Esophagus squamous epithelium (tissue), 5 donors: ENCODE results near the gene DENND2A. TPM values are rescaled to one million over a fixed set of nuclear protein-coding genes. Genes with fewer than 3 reads are reported as not detected.
A peak's percentile ranks its signal among the peaks of the same experiment; 100 is the strongest.
"Not testable (repeated sequence)": the region's sequence is repeated elsewhere in the genome, so short reads cannot be mapped to it uniquely, and the experiment has no call there.

Source experiments
- DNase-seq: peaks from one replicate; lab custom pipeline; 2025; lab: John Stamatoyannopoulos, UW
- H3K27ac ChIP-seq, 4 donors: fragments of 200-600 bp; sonication (generic); one replicate each; pipeline ENCODE4 v1.5.1; 2016 to 2019; ENCODE audit warnings: mild to moderate bottlenecking in 1 of 4
- H3K27me3 ChIP-seq, 4 donors: fragments of 200-600 bp; sonication (generic); 1 replicate in 3 of 4; 2 replicates in 1 of 4; pipeline versions ENCODE4 v1.5.1 to v1.6.0; 2017 to 2021; ENCODE audit warnings: antibody characterized with exemption in 1 of 4
- H3K36me3 ChIP-seq, 3 donors: fragments of 200-600 bp; sonication (generic); one replicate each; pipeline ENCODE4 v1.5.1; 2016 to 2019
- H3K4me1 ChIP-seq, 3 donors: fragments of 200-600 bp; sonication (generic); one replicate each; pipeline ENCODE4 v1.5.1; 2017 to 2019
- H3K4me3 ChIP-seq, 4 donors: fragments of 200-600 bp; sonication (generic); 1 replicate in 3 of 4; 2 replicates in 1 of 4; pipeline ENCODE4 v1.5.1; 2016 to 2019; ENCODE audit warnings: mild to moderate bottlenecking in 2 of 4, moderate library complexity in 1 of 4
- H3K9me3 ChIP-seq, 3 donors: fragments of 200-600 bp; sonication (generic); one replicate each; pipeline ENCODE4 v1.5.1; 2016 to 2019
- POLR2A ChIP-seq, 4 donors: fragments of 450-650 bp; IDR thresholded peaks; one replicate each; pipeline ENCODE4 v1.6.1; 2017; ENCODE audit warnings: antibody characterized with exemption in 4 of 4, mild to moderate bottlenecking in 4 of 4, moderate library complexity in 3 of 4
- WGBS, 2 donors: methylation state at CpG; one replicate each; pipeline ENCODE4 v1.1.5; 2018; 5-methylcytosine and 5-hydroxymethylcytosine counted together
- intact Hi-C: fragments of 100-400 bp; cut with DNase I; formaldehyde crosslinking; loops from one replicate; pipeline ENCODE4 v1.15.0; 2022
- total RNA-seq, 4 donors: library from RNA; depleted of rRNA; stranded (reverse); fragments of >200 nt; gene quantifications; one replicate each; pipeline ENCODE4 v1.1.0, GENCODE V29; 2016
- TF ChIP-seq, protein P1 (sequence below), 6 experiments: fragments of 450-650 bp in 4 of 6; fragments of 200-600 bp in 2 of 6; sonication (generic) in 2 of 6; IDR thresholded peaks; one replicate each; pipeline ENCODE4 v1.5.1; 2016 to 2019; ENCODE audit warnings: antibody characterized with exemption in 6 of 6, mild to moderate bottlenecking in 4 of 6, moderate library complexity in 4 of 6
- donor health status: DM: yes; HTN: yes; CAD: no.

DENND2A gene
- total RNA-seq, 4 donors from 2014 or later: 0.92 to 11.1 (median 1.9) TPM

DNA sequence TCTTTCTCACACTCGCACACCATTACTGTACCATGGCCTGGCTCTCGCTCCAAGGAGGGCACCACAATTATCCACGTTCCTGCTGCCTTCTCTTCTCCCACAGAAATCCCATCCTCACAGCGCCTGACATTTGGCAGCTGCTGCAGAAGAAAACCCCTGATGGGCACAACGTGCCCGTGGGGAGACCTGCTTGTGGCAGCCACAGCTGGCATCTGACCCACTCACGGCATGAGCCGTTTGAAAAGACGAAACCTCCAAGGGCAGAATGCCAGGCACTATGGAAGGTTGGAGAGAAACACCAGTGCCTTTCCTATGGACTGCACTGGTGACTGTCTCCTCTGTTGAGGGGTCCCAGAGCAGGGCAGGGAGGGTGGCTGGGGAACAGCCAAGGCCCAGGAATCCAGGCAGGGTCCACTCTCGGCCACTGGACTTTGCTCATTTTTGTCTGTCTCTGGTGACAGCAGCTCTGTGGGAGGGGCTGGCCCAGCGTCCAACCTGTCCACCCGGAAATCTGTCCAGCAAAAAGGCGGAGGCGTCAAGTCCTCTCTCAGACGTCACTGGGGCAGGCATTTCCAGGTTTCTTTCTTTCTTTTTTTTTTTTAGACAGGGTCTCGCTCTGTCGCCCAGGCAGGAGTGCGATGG is 100.4 kb downstream of the DENND2A start:
- 73 to 82% methylated on average over 12 to 17 of the region's 18 CpGs for WGBS, 2 donors
- Histone ChIP-seq H3K27ac (peak overlapping the region in 3 of 4 donors; percentile 14 to 86 (median 76)), H3K36me3 (peaks cover 0 to 14% (median 0%) of the 10 kb centered on the region in 3 donors), H3K9me3 (no peaks in the 10 kb centered on the region), H3K4me3 (no peak overlapping the region), H3K27me3 (no peaks in the 10 kb centered on the region), H3K4me1 (peaks cover 7 to 41% (median 14%) of the 10 kb centered on the region in 3 donors)
- TF ChIP-seq, protein P1, sequence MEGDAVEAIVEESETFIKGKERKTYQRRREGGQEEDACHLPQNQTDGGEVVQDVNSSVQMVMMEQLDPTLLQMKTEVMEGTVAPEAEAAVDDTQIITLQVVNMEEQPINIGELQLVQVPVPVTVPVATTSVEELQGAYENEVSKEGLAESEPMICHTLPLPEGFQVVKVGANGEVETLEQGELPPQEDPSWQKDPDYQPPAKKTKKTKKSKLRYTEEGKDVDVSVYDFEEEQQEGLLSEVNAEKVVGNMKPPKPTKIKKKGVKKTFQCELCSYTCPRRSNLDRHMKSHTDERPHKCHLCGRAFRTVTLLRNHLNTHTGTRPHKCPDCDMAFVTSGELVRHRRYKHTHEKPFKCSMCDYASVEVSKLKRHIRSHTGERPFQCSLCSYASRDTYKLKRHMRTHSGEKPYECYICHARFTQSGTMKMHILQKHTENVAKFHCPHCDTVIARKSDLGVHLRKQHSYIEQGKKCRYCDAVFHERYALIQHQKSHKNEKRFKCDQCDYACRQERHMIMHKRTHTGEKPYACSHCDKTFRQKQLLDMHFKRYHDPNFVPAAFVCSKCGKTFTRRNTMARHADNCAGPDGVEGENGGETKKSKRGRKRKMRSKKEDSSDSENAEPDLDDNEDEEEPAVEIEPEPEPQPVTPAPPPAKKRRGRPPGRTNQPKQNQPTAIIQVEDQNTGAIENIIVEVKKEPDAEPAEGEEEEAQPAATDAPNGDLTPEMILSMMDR (IDR thresholded peaks at IDR 0.05): no peak
- DNase-seq: no peak
- intact Hi-C loops: no loop called here

DNA sequence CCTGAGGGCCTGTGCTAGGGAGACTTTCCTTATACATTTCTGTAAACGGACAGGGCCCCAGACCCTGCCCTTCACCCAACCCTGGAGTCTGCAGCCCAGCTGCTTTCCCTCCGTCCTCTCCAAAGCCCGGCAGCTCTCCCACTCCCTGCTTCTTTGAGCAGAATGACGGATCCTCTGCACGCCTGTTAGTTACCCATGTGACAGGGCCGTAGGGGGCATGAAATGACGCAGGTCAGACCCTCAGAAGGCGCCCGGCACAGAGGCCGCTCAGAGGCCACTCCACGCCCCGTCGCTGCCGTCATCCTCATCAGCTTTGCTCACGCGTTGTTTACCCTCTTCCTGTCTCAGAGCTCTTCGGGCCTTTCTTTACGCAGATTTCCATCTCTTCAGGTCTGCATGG is 101.2 kb downstream of the DENND2A start:
- TF ChIP-seq POLR2A (IDR thresholded peaks at IDR 0.05): no peak
- TF ChIP-seq, protein P1 (IDR thresholded peaks at IDR 0.05): no peak
- intact Hi-C loops: no loop called here
- Histone ChIP-seq H3K9me3 (no peaks in the 10 kb centered on the region), H3K4me3 (no peak overlapping the region), H3K27me3 (no peaks in the 10 kb centered on the region), H3K4me1 (peaks cover 7 to 46% (median 14%) of the 10 kb centered on the region in 3 donors), H3K36me3 (peaks cover 0 to 7% (median 0%) of the 10 kb centered on the region in 3 donors), H3K27ac (peak overlapping the region in 1 of 4 donors; percentile 86)
- WGBS, 2 donors: 76 to 81% methylated on average over 10 to 16 of the region's 18 CpGs
- no peak for DNase-seq

DNA sequence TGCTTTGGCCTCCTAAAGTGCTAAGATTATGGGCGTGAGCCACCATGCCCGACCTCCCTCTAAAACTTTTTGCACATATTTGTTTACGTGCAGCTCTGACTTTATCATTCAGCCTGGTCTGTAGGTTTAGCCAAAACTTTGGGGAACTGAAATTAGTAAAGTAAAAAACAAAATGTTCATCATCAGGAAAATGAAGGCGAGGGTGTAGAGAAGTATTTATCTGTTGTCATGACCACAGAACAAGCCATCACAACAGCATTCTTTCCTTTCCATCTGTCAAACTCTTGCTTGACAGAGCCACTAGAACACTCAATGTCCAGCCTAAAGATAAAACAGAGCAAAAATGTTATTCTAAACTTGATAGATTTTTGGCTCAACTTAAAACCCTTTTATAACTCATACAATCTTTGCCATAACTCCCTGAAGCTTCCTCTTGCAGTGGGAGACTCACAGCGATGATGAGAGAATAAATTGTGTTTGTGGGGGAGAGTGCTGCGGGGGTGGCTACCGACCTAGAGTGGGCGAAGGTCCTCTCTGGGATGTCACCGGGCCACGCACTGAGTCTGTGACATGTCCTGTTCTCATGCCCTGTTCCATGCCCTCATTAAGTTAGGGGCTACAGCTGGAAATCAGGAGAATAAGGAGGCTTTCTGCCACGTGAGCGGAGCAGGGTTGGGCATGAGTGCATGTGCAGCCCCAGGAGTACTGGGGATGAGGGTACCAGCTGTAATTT is 102.7 kb downstream of the DENND2A start:
- TF ChIP-seq, protein P1 (IDR thresholded peaks at IDR 0.05): no peak
- TF ChIP-seq POLR2A (IDR thresholded peaks at IDR 0.05): no peak
- WGBS, 2 donors: 60 to 65% methylated on average over 12 of the region's 12 CpGs

DNA sequence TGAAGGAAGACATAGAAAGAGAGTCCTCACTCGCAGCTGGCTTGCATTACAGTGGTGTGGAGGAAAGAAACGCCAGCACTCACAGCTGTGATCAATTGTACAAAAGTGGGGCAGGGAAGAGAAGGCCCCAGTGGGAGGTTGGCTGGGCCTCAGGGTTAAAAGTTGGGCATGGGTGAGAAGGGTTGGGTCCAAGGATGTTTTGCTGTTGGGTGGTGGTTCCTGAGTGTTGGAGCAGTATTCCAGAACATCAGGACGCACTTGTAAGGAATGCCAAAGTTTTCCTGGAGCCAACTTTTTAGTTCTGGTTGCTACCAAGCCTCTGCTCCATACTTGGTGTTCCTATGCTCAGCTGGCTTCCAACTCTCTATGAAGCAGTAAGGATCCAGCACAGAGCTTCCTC is 105.9 kb downstream of the DENND2A start:
- peaks cover 0 to 8% (median 0%) of the 10 kb centered on the region in 4 donors for H3K27me3 ChIP-seq
- H3K36me3 ChIP-seq: no peaks in the 10 kb centered on the region
- WGBS, 2 donors: 68 to 85% methylated on average over 3 of the region's 3 CpGs
- TF ChIP-seq, protein P1 (IDR thresholded peaks at IDR 0.05): no peak
- TF ChIP-seq POLR2A (IDR thresholded peaks at IDR 0.05): no peak
- no peaks in the 10 kb centered on the region for H3K9me3 ChIP-seq
- no peak for DNase-seq
- intact Hi-C loops: no loop called here
- H3K27ac ChIP-seq: peak overlapping the region in 2 of 4 donors; percentile 40 to 57
- H3K4me1 ChIP-seq: peaks cover 0 to 28% (median 3%) of the 10 kb centered on the region in 3 donors
- H3K4me3 ChIP-seq: no peak overlapping the region

More for the DNA sequence above, 102.7 kb downstream of the DENND2A start:
- Histone ChIP-seq H3K4me1 (peaks cover 7 to 54% (median 14%) of the 10 kb centered on the region in 3 donors), H3K27ac (peak overlapping the region in 3 of 4 donors; percentile 22 to 86 (median 39)), H3K27me3 (peaks cover 0 to 4% (median 0%) of the 10 kb centered on the region in 4 donors), H3K4me3 (no peak overlapping the region), H3K36me3 (no peaks in the 10 kb centered on the region), H3K9me3 (no peaks in the 10 kb centered on the region)
- DNase-seq: no peak
- intact Hi-C loops: no loop called here

DNA sequence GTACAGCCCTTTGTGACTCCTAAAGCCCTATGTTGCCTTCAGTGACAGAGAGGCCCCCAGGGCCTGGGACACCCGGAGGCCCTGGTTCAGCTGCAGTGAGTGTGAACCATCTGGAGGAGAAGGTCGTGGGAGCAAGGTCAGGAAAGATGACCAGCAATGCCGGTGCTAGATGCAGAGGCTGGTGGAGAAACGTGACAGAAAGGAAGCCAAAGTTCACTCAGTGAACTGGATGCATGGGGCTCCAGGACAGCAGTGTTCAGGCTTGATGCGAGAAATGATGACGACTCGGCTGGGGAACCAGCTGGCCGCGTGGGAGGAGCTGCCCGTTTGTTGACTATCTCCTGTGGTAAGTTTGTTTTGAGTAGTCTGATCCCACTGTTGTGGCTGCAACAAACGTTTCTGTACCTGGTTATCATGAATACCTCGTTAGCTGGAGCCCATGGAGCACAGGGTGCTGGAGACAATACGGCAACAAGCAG is 107.2 kb downstream of the DENND2A start:
- Histone ChIP-seq H3K27me3 (peaks cover 0 to 8% (median 0%) of the 10 kb centered on the region in 4 donors), H3K36me3 (no peaks in the 10 kb centered on the region), H3K27ac (peak overlapping the region in 1 of 4 donors; percentile 31), H3K4me3 (no peak overlapping the region), H3K4me1 (peaks cover 0 to 24% (median 3%) of the 10 kb centered on the region in 3 donors), H3K9me3 (no peaks in the 10 kb centered on the region)
- WGBS, 2 donors: 47 to 55% methylated on average over 11 to 12 of the region's 13 CpGs
- no peak for TF ChIP-seq POLR2A (IDR thresholded peaks at IDR 0.05)
- TF ChIP-seq, protein P1 (IDR thresholded peaks at IDR 0.05): no peak
- DNase-seq: no peak
- intact Hi-C loops: no loop called here

DNA sequence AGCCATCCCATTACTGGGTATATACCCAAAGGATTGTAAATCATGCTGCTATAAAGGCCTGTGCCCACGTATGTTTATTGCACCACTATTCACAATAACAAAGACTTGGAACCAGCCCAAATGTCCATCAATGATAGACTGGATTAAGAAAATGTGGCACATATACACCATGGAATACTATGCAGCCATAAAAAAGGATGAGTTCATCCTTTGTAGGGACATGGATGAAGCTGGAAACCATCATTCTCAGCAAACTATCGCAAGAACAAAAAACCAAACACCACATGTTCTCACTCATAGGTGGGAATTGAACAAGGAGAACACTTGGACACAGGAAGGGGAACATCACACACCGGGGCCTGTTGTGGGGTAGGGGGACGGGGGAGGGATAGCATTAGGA is 111.2 kb downstream of the DENND2A start:
- 71 to 82% methylated on average over 4 of the region's 4 CpGs for WGBS, 2 donors
- H3K4me1 ChIP-seq: peaks cover 0 to 13% (median 0%) of the 10 kb centered on the region in 3 donors
- H3K27ac ChIP-seq, intact Hi-C loops, DNase-seq, H3K36me3 ChIP-seq, H3K9me3 ChIP-seq, H3K4me3 ChIP-seq: not testable (repeated sequence)
- H3K27me3 ChIP-seq: peaks cover 0 to 18% (median 0%) of the 10 kb centered on the region in 4 donors
